Activated T-cell treated with anti-CD3 and anti-CD28 coated beads, Interleukin-2, amount 50 U/mL, for 24 hours (primary cell): ENCODE results near the gene AURKAIP1.
"Not testable (repeated sequence)": the region's sequence is repeated elsewhere in the genome, so short reads cannot be mapped to it uniquely, and the experiment has no call there.

Source experiments
- DNase-seq: peaks from one replicate; pipeline ENCODE4 v3.0.0-alpha.2; 2020
- H3K27ac Mint-ChIP-seq: 2 replicates; pipeline ENCODE4 v1.8.0; 2020; ENCODE audit warnings: mild to moderate bottlenecking, mixed read lengths
- H3K27me3 Mint-ChIP-seq: 2 replicates; pipeline ENCODE4 v1.8.0; 2020; ENCODE audit warnings: mixed read lengths
- H3K36me3 Mint-ChIP-seq: 2 replicates; pipeline ENCODE4 v1.8.0; 2020; ENCODE audit warnings: low read depth, mixed read lengths
- H3K4me1 Mint-ChIP-seq: 2 replicates; pipeline ENCODE4 v1.8.0; 2020; ENCODE audit warnings: low read depth, mixed read lengths
- H3K4me3 Mint-ChIP-seq: 2 replicates; pipeline ENCODE4 v1.8.0; 2020; ENCODE audit warnings: mild to moderate bottlenecking, moderate library complexity, mixed read lengths
- H3K9me3 Mint-ChIP-seq: 2 replicates; pipeline ENCODE4 v1.8.0; 2020; ENCODE audit warnings: mixed read lengths

The AURKAIP1 gene

GRCh38 chr1:1374929-1375662 is at the start of gene AURKAIP1:
AURKAIP1 (minus strand) TSS chr1:1375207; CDS start chr1:1374756, 451 bp downstream.
- Mint-ChIP-seq H3K4me1 (peaks cover 39% of the 10 kb centered on the region), H3K27me3 (no peaks in the 10 kb centered on the region), H3K36me3 (peaks cover 35% of the 10 kb centered on the region), H3K27ac (peak within 1 kb of the TSS; percentile 96), H3K4me3 (peak within 1 kb of the TSS; percentile 90), H3K9me3 (no peaks in the 10 kb centered on the region)
- DNase-seq: peak; percentile 93

GRCh38 chr1:1424707-1425106 is 49.7 kb upstream of the AURKAIP1 start:
- Mint-ChIP-seq H3K36me3 (no peaks in the 10 kb centered on the region), H3K27me3 (peaks cover 50% of the 10 kb centered on the region), H3K4me3 (no peak overlapping the region), H3K27ac (no peak overlapping the region), H3K9me3 (no peaks in the 10 kb centered on the region), H3K4me1 (peaks cover 10% of the 10 kb centered on the region)
- DNase-seq: no peak

GRCh38 chr1:1423245-1423597 is 48.2 kb upstream of the AURKAIP1 start:
- DNase-seq: no peak
- peaks cover 11% of the 10 kb centered on the region for H3K4me1 Mint-ChIP-seq
- H3K4me3 Mint-ChIP-seq: no peak overlapping the region
- H3K9me3 Mint-ChIP-seq: no peaks in the 10 kb centered on the region
- peaks cover 38% of the 10 kb centered on the region for H3K27me3 Mint-ChIP-seq
- no peaks in the 10 kb centered on the region for H3K36me3 Mint-ChIP-seq
- H3K27ac Mint-ChIP-seq: no peak overlapping the region

- no peaks in the 10 kb centered on the region for H3K9me3 Mint-ChIP-seq
- DNase-seq: no peak
- H3K36me3 Mint-ChIP-seq: no peaks in the 10 kb centered on the region
- H3K27me3 Mint-ChIP-seq: peaks cover 38% of the 10 kb centered on the region
- peaks cover 16% of the 10 kb centered on the region for H3K4me1 Mint-ChIP-seq
- H3K4me3 Mint-ChIP-seq: no peak overlapping the region
- peak overlapping the region; percentile 17 for H3K27ac Mint-ChIP-seq
Measured at GRCh38 chr1:1422465-1423244, 47.6 kb upstream of the AURKAIP1 start.

DNA sequence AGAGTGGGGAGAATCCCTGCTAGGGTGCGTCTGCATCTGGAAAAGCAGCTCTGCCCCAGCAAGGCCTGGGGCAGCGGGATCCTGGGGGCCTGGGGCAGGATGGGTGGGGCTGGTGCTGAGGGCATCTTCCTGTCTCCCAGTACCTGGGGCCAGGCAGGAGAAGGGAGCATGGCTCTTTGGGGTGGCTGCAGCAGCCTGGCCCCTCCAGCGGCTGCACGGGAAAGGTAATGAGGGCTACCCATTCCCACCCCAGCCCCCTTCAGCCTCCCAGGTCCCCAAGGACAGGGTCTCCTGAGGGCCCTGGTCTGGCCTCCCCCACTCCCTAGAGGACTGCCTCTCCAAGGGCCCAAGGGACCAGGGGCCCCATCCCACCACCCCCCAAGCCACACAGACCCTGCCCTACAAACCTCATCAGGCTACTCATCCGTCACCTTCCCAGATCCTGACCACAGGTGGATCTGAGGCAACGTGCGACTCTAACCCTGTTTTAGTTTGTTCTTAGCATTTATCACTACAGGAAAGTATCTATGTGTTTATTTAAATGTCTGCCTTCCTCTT is 47.0 kb upstream of the AURKAIP1 start:
- peaks cover 17% of the 10 kb centered on the region for H3K4me1 Mint-ChIP-seq
- H3K27me3 Mint-ChIP-seq: peaks cover 38% of the 10 kb centered on the region
- H3K9me3 Mint-ChIP-seq: no peaks in the 10 kb centered on the region
- no peak overlapping the region for H3K4me3 Mint-ChIP-seq
- no peaks in the 10 kb centered on the region for H3K36me3 Mint-ChIP-seq
- no peak for DNase-seq
- no peak overlapping the region for H3K27ac Mint-ChIP-seq

DNA sequence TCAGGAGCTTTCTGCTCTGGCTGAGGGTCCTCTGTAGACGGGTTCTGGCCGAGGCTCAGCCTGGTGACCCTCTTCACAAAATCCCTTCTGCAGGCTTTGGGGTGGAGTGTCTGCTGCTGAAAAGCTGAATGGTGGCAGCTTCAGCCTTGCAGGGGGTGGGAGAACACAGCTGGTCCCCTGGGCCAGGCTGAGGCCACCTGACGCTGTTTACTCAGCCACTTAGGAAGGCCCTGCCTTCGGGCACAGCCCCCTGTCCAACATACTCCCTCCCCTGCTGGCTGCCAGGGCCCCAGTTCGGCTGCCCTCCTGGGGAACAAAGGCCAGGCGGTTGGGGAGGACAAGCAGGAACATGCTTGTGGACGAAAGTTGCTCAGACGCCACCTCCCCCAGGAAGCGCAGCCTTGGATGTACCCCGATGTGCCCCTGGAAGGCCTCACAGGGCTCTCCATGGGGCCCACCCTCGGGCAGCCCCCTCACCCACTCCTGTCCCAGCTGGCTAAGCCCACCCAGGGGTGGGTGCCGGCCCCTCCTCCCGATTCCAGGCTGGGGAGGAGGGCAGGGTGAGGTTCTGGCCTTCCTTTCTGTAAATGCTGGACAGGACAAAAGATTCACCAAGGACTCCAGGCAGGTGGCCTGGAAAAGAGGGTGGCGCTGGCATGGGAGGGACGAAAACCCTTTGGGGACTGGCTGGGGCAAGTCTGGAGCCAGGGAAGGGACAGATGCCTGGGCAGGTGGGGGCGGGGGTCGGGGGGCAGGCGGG is 46.3 kb upstream of the AURKAIP1 start, which contains the start of gene ANKRD65:
TSS of gene ANKRD65 (minus strand) at position 130 of the 760 bp plus-strand sequence. CDS start 271 bp downstream, outside the sequence.
- Mint-ChIP-seq H3K36me3 (no peaks in the 10 kb centered on the region), H3K27ac (no peak within 1 kb of the TSS), H3K9me3 (no peaks in the 10 kb centered on the region), H3K4me1 (peaks cover 17% of the 10 kb centered on the region), H3K4me3 (no peak within 1 kb of the TSS), H3K27me3 (peaks cover 37% of the 10 kb centered on the region)
- no peak for DNase-seq

GRCh38 chr1:1420654-1421141 is 45.7 kb upstream of the AURKAIP1 start:
- peaks cover 32% of the 10 kb centered on the region for H3K27me3 Mint-ChIP-seq
- no peaks in the 10 kb centered on the region for H3K9me3 Mint-ChIP-seq
- H3K36me3 Mint-ChIP-seq: no peaks in the 10 kb centered on the region
- DNase-seq: no peak
- H3K27ac Mint-ChIP-seq: no peak overlapping the region
- peaks cover 16% of the 10 kb centered on the region for H3K4me1 Mint-ChIP-seq
- no peak overlapping the region for H3K4me3 Mint-ChIP-seq

GRCh38 chr1:1419813-1420653 is 45.0 kb upstream of the AURKAIP1 start:
- no peaks in the 10 kb centered on the region for H3K9me3 Mint-ChIP-seq
- H3K36me3 Mint-ChIP-seq: no peaks in the 10 kb centered on the region
- H3K4me3 Mint-ChIP-seq: no peak overlapping the region
- peaks cover 27% of the 10 kb centered on the region for H3K27me3 Mint-ChIP-seq
- no peak for DNase-seq
- H3K4me1 Mint-ChIP-seq: peaks cover 16% of the 10 kb centered on the region
- H3K27ac Mint-ChIP-seq: no peak overlapping the region

GRCh38 chr1:1419363-1419812 is 44.4 kb upstream of the AURKAIP1 start:
- peaks cover 16% of the 10 kb centered on the region for H3K4me1 Mint-ChIP-seq
- no peak overlapping the region for H3K4me3 Mint-ChIP-seq
- no peaks in the 10 kb centered on the region for H3K36me3 Mint-ChIP-seq
- no peak overlapping the region for H3K27ac Mint-ChIP-seq
- no peaks in the 10 kb centered on the region for H3K9me3 Mint-ChIP-seq
- H3K27me3 Mint-ChIP-seq: peaks cover 21% of the 10 kb centered on the region
- DNase-seq: no peak

GRCh38 chr1:1418464-1419362 is 43.7 kb upstream of the AURKAIP1 start:
- no peaks in the 10 kb centered on the region for H3K36me3 Mint-ChIP-seq
- peaks cover 16% of the 10 kb centered on the region for H3K4me1 Mint-ChIP-seq
- no peaks in the 10 kb centered on the region for H3K9me3 Mint-ChIP-seq
- H3K4me3 Mint-ChIP-seq: no peak overlapping the region
- no peak for DNase-seq
- H3K27me3 Mint-ChIP-seq: peaks cover 21% of the 10 kb centered on the region
- no peak overlapping the region for H3K27ac Mint-ChIP-seq

DNA sequence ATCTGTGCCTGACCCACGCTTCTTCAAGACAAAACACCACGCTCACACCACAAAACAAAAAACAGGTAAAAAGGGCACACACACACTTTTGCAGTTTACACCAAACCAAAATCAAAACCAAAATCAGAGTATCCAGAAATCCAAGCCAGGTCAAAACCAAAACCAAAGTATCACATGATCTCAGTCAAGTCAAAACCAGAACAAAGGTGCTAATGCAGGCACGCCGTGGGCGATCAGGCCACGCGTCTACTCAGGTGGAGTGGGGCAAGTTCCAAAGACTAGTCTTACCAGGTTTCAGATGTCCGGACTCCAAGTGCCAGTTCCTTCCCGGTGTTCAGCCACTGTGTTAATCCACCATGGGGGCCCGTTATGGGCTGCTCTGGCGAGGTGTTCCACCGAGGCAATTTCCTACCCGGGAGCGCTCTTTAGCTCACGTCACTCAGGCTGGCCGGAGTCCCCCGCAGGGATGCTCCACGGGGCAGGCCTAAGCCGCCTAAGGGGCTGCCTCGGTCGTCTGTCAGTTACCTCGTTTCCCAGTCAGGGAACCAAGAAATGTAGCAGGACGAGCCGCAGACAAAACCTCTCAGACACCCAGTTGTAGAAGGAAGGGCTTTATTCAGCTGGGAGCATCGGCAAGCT is 42.9 kb upstream of the AURKAIP1 start:
- H3K27me3 Mint-ChIP-seq: peaks cover 18% of the 10 kb centered on the region
- H3K36me3 Mint-ChIP-seq, H3K27ac Mint-ChIP-seq, H3K4me3 Mint-ChIP-seq, DNase-seq, H3K9me3 Mint-ChIP-seq: not testable (repeated sequence)
- peaks cover 15% of the 10 kb centered on the region for H3K4me1 Mint-ChIP-seq

DNA sequence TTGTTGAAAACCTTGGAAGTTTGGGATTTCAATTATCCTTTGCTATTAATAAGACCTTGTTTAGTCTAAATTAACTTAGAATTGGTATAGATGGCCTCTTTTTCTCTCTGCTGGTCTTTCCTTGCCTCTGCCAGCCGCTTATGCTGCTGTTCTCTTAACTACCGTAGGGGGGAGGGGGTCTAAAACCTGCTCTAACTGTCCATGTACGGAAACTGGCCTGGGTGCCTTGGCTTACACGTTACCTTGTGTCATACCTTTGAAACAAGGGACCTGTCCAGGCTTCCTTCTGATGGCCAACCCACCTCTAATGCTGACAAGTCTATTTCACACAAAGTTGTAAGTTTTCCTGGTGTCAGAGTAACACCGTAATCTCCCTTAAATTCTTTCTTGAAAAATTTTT is 42.4 kb upstream of the AURKAIP1 start:
- not testable (repeated sequence) for H3K36me3 Mint-ChIP-seq, DNase-seq, H3K27ac Mint-ChIP-seq, H3K4me3 Mint-ChIP-seq, H3K9me3 Mint-ChIP-seq
- Mint-ChIP-seq H3K4me1 (peaks cover 13% of the 10 kb centered on the region), H3K27me3 (peaks cover 12% of the 10 kb centered on the region)
